ENCODE results near the gene CRYGD. TPM values are rescaled to one million over a fixed set of nuclear protein-coding genes. Genes with fewer than 3 reads are reported as not detected.

Gene CRYGD
- total RNA-seq, 1 donor from 2014 or later = not detected

DNA sequence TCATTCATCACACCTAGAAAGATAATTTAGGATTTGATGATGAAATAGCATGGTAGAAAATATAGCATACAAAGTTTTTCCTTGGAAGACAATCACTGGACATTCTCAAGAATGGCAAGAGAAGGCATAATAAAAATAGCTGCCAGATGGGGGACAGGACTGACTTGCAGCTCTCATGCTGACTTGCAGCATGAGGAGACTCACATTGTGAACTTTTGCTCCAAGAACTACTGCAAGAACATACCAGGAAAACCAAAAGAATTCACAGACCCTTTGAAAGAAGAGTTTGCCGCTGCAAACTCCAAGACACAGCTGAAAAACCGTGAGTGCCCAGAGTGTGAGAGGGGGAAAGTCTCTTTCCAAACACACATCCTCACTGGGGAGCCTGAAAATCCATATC is 47.0 kb downstream of the CRYGD start:
- Mint-ChIP-seq H3K27ac (no peak overlapping the region), H3K9me3 (ENCODE audit: low read depth) (peaks cover 10% of the 10 kb centered on the region), H3K4me1 (ENCODE audit: low read depth) (peaks cover 3% of the 10 kb centered on the region), H3K36me3 (ENCODE audit: insufficient read depth) (no peaks in the 10 kb centered on the region), H3K4me3 (ENCODE audit: low read depth) (no peak overlapping the region), H3K27me3 (no peaks in the 10 kb centered on the region)
- DNase-seq (ENCODE audit: low spot score, unreplicated experiment) = no peak
- TF ChIP-seq, protein P1, sequence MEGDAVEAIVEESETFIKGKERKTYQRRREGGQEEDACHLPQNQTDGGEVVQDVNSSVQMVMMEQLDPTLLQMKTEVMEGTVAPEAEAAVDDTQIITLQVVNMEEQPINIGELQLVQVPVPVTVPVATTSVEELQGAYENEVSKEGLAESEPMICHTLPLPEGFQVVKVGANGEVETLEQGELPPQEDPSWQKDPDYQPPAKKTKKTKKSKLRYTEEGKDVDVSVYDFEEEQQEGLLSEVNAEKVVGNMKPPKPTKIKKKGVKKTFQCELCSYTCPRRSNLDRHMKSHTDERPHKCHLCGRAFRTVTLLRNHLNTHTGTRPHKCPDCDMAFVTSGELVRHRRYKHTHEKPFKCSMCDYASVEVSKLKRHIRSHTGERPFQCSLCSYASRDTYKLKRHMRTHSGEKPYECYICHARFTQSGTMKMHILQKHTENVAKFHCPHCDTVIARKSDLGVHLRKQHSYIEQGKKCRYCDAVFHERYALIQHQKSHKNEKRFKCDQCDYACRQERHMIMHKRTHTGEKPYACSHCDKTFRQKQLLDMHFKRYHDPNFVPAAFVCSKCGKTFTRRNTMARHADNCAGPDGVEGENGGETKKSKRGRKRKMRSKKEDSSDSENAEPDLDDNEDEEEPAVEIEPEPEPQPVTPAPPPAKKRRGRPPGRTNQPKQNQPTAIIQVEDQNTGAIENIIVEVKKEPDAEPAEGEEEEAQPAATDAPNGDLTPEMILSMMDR (IDR thresholded peaks at IDR 0.05; ENCODE audit: unreplicated experiment) = no peak

DNA sequence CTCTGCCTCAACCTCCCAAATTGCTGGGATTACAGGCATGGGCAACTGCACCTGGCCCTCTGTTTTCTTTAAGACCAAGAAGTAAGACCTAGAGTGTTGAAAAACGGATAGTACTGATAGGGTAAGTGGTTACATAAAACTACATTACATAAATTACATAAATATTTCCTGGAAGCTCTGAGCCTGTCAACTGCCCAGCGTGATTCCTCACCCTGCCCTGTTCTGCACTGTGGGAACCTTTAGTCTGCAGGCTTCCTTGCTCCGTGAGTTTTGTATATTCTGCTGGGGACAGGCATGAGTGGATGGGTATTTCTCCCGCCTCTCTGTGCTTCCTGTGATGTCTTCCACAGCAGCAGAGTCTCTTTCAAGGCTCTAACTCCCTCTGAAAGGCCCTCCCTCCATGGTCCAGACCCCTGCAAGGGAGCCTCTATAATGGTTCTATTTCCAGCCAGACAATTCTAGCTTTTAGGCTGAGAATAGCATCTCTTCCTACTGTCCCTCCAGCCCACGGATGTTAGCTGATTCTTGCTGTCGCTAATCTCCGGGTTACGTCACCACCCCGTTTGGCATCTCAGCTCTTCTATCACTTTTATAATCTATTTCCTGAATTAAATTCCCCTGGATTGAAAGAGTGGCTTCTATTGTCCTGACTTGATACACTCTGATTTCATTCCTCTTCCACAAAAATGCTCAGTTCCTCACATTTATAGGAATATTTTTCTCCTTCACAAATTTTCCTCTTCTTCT is 49.5 kb downstream of the CRYGD start:
- Mint-ChIP-seq H3K27ac (no peak overlapping the region), H3K36me3 (ENCODE audit: insufficient read depth) (no peaks in the 10 kb centered on the region), H3K4me1 (ENCODE audit: low read depth) (peaks cover 3% of the 10 kb centered on the region), H3K27me3 (no peaks in the 10 kb centered on the region), H3K4me3 (ENCODE audit: low read depth) (no peak overlapping the region), H3K9me3 (ENCODE audit: low read depth) (peaks cover 6% of the 10 kb centered on the region)
- DNase-seq (ENCODE audit: low spot score, unreplicated experiment) = no peak
- TF ChIP-seq, protein P1 (IDR thresholded peaks at IDR 0.05; ENCODE audit: unreplicated experiment) = no peak

DNA sequence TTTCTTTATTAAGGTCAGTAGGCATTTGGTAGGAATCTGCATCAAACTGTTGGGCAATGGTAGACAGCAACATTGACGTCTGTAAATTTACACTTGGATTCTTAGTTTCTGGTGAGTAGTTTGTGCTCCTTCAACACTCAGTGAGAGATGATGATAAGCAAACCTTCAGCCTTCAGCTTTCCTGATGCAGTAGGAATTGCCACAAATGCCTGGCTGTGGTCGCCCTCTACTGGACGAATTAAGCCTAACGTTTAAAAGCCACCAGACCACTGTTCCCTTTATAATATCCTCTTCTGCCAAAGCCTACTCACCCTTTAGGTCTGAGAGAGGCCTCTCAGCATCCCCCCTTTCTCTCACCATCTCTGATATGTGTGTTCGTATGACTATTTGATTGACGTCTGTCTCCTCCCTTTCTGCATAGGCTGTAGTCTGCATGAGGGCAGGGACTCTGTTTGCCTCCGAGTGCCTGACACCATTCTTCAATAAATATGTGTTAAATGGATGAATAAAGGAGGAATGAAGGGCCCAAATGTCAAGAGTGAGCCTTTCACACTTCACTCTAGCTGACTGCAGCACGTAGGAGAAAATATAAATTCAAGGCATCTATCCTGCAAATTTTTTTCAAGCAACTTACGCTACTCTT is 52.0 kb downstream of the CRYGD start:
- no peak overlapping the region for H3K27ac Mint-ChIP-seq
- H3K27me3 Mint-ChIP-seq = no peaks in the 10 kb centered on the region
- DNase-seq (ENCODE audit: low spot score, unreplicated experiment) = peak; percentile 71
- H3K4me1 Mint-ChIP-seq (ENCODE audit: low read depth) = no peaks in the 10 kb centered on the region
- no peak overlapping the region for H3K4me3 Mint-ChIP-seq (ENCODE audit: low read depth)
- no peaks in the 10 kb centered on the region for H3K9me3 Mint-ChIP-seq (ENCODE audit: low read depth)
- no peaks in the 10 kb centered on the region for H3K36me3 Mint-ChIP-seq (ENCODE audit: insufficient read depth)
- TF ChIP-seq, protein P1 (IDR thresholded peaks at IDR 0.05; ENCODE audit: unreplicated experiment) = peak; percentile 85

Other genes starting within 250 kb of the CRYGD start
- gene PLEKHM3, start 99.0 kb downstream of the CRYGD start, total RNA-seq = 18.0 and 19.2 TPM in 2 replicates
- not detected in 2 replicates for gene CRYGC, start 5.3 kb upstream of the CRYGD start, total RNA-seq
- not detected in 2 replicates for gene CRYGB, start 21.6 kb upstream of the CRYGD start, total RNA-seq
- gene CRYGA, start 39.1 kb upstream of the CRYGD start, total RNA-seq = not detected in 2 replicates
- not detected in 2 replicates for gene C2orf80, start 65.5 kb upstream of the CRYGD start, total RNA-seq
- gene IDH1, start 130.5 kb upstream of the CRYGD start, total RNA-seq = 260 and 267 TPM in 2 replicates
- gene PIKFYVE, start 141.7 kb upstream of the CRYGD start, total RNA-seq = 37.4 and 38.4 TPM in 2 replicates

All from progenitor cell of endocrine pancreas (in vitro differentiated cells).